ENCODE measurements around the gene CHPF.
A peak's percentile ranks its signal among the peaks of the same experiment; 100 is the strongest.

CHPF gene

GRCh38 chr2:219509780-219510511 is 33.7 kb downstream of the CHPF start:
- DNase-seq = peak; percentile 89

- peak; percentile 89 for DNase-seq
Observed at GRCh38 chr2:219508971-219509779, 34.4 kb downstream of the CHPF start.

GRCh38 chr2:219508444-219508734 is 35.2 kb downstream of the CHPF start:
- no peak for DNase-seq

- no peak for DNase-seq
Observed at GRCh38 chr2:219507581-219508443, 35.8 kb downstream of the CHPF start.

- DNase-seq = peak; percentile 98
Observed at GRCh38 chr2:219506802-219507526, 36.6 kb downstream of the CHPF start.

GRCh38 chr2:219506153-219506801 is 37.3 kb downstream of the CHPF start:
- peak; percentile 64 for DNase-seq

- DNase-seq = no peak
Observed at GRCh38 chr2:219505585-219505984, 38.0 kb downstream of the CHPF start.

- DNase-seq = no peak
Observed at GRCh38 chr2:219502618-219503017, 41.0 kb downstream of the CHPF start.

- no peak for DNase-seq
Observed at GRCh38 chr2:219501849-219502248, 41.8 kb downstream of the CHPF start.

- no peak for DNase-seq
Observed at GRCh38 chr2:219500135-219500534, 43.5 kb downstream of the CHPF start.

GRCh38 chr2:219499555-219499954 is 44.1 kb downstream of the CHPF start:
- no peak for DNase-seq

GRCh38 chr2:219499058-219499307 is 44.6 kb downstream of the CHPF start:
- no peak for DNase-seq

- DNase-seq = peak; percentile 99
Observed at GRCh38 chr2:219498280-219499057, 45.1 kb downstream of the CHPF start, which contains the start of gene GMPPA. Gene GMPPA (plus strand): TSS chr2:219498891. CDS start chr2:219499976, 1,085 bp downstream.

- DNase-seq = no peak
Observed at GRCh38 chr2:219497495-219498279, 45.9 kb downstream of the CHPF start.

GRCh38 chr2:219496825-219497494 is 46.6 kb downstream of the CHPF start:
- DNase-seq = no peak

GRCh38 chr2:219496247-219496824 is 47.3 kb downstream of the CHPF start:
- no peak for DNase-seq

- DNase-seq = peak; percentile 83
Observed at GRCh38 chr2:219495531-219496122, 48.0 kb downstream of the CHPF start.

- DNase-seq = no peak
Observed at GRCh38 chr2:219494952-219495530, 48.6 kb downstream of the CHPF start.

GRCh38 chr2:219493086-219493485 is 50.5 kb downstream of the CHPF start:
- DNase-seq = no peak
